GM12801 (cell line): Measurements from ENCODE around the gene CRACR2A.

Experiments
- CTCF ChIP-seq: IDR thresholded peaks from one replicate; pipeline ENCODE4 v1.5.1; 2011; ENCODE audit warnings: control low read depth; ENCODE audit not compliant: insufficient read length; ENCODE audit errors: extremely low read depth

Gene CRACR2A

GRCh38 chr12:3568695-3569094 is 184.2 kb downstream of the CRACR2A start:
- TF ChIP-seq CTCF, result no peak

- TF ChIP-seq CTCF, result no peak
Observed at GRCh38 chr12:3565985-3566384, 186.9 kb downstream of the CRACR2A start.
